Astrocyte of the cerebellum (primary cell): ENCODE data around the gene KANSL1L.

Source experiments
- DNase-seq: peaks from one replicate; pipeline ENCODE4 v3.0.0-alpha.2; 2011; ENCODE audit warnings: low read depth
- H3K4me3 ChIP-seq: 2 replicates; pipeline ENCODE4 v1.5.1; 2011; ENCODE audit warnings: mild to moderate bottlenecking, low read depth, low read length, moderate library complexity
- CTCF ChIP-seq: IDR thresholded peaks from 2 replicates; pipeline ENCODE4 v1.5.1; 2012; ENCODE audit warnings: low read length, low read depth, moderate library complexity, mild to moderate bottlenecking; ENCODE audit errors: missing control alignments
- in situ Hi-C: cut with HindIII; loops from 2 replicates; pipeline ENCODE4 v1.10.0; 2017; ENCODE audit warnings: low sequenced_read_pairs

The KANSL1L gene

GRCh38 chr2:210000464-210001324 is 170.5 kb downstream of the KANSL1L start:
- TF ChIP-seq CTCF = no peak
- in situ Hi-C loops = no loop called here
- DNase-seq = no peak
- no peak overlapping the region for H3K4me3 ChIP-seq

- DNase-seq = no peak
- in situ Hi-C loops = no loop called here
- no peak overlapping the region for H3K4me3 ChIP-seq
- no peak for TF ChIP-seq CTCF
Observed at GRCh38 chr2:209998596-209998995, 172.6 kb downstream of the KANSL1L start.

GRCh38 chr2:209993968-209994367 is 177.2 kb downstream of the KANSL1L start:
- in situ Hi-C loops = no loop called here
- no peak for TF ChIP-seq CTCF
- DNase-seq = no peak
- H3K4me3 ChIP-seq = no peak overlapping the region

GRCh38 chr2:209990838-209991237 is 180.4 kb downstream of the KANSL1L start:
- no peak overlapping the region for H3K4me3 ChIP-seq
- in situ Hi-C loops = no loop called here
- no peak for DNase-seq
- TF ChIP-seq CTCF = no peak

GRCh38 chr2:209988010-209988409 is 183.2 kb downstream of the KANSL1L start:
- no peak for DNase-seq
- in situ Hi-C loops = no loop called here
- TF ChIP-seq CTCF = no peak
- H3K4me3 ChIP-seq = no peak overlapping the region

- in situ Hi-C loops = no loop called here
- no peak for DNase-seq
- no peak for TF ChIP-seq CTCF
- H3K4me3 ChIP-seq = no peak overlapping the region
Observed at GRCh38 chr2:209986415-209986814, 184.8 kb downstream of the KANSL1L start.
